ENCODE results near the gene UBB. TPM values are rescaled to one million over a fixed set of nuclear protein-coding genes. Genes with fewer than 3 reads are reported as not detected.
"Not testable (repeated sequence)": the region's sequence is repeated elsewhere in the genome, so short reads cannot be mapped to it uniquely, and the experiment has no call there.

UBB gene
- total RNA-seq, 1 donor from 2014 or later: 2,435 TPM

- no peak for DNase-seq (ENCODE audit: low read depth, low spot score)
Observed at GRCh38 chr17:16374146-16374938, 6.5 kb upstream of the UBB start.

- DNase-seq (ENCODE audit: low read depth, low spot score): no peak
Observed at GRCh38 chr17:16377941-16378341, 3.0 kb upstream of the UBB start.

GRCh38 chr17:16378636-16379282, 2.1 kb upstream of the UBB start:
- DNase-seq (ENCODE audit: low read depth, low spot score): no peak

GRCh38 chr17:16379654-16380053, 1.2 kb upstream of the UBB start:
- no peak for DNase-seq (ENCODE audit: low read depth, low spot score)

GRCh38 chr17:16381496-16381820, 567 bp downstream of the UBB start:
- DNase-seq (ENCODE audit: low read depth, low spot score): no peak

GRCh38 chr17:16383216-16383615, 2.3 kb downstream of the UBB start:
- DNase-seq (ENCODE audit: low read depth, low spot score): no peak

GRCh38 chr17:16383772-16384287, 2.9 kb downstream of the UBB start:
- DNase-seq (ENCODE audit: low read depth, low spot score): no peak

GRCh38 chr17:16384557-16384956, 3.7 kb downstream of the UBB start:
- DNase-seq (ENCODE audit: low read depth, low spot score): no peak

- DNase-seq (ENCODE audit: low read depth, low spot score): not testable (repeated sequence)
Observed at GRCh38 chr17:16386126-16386507, 5.2 kb downstream of the UBB start.

- no peak for DNase-seq (ENCODE audit: low read depth, low spot score)
Observed at GRCh38 chr17:16391451-16391850, 10.6 kb downstream of the UBB start.

- DNase-seq (ENCODE audit: low read depth, low spot score): not testable (repeated sequence)
Observed at GRCh38 chr17:16392491-16392890, 11.6 kb downstream of the UBB start.

GRCh38 chr17:16395887-16396286, 15.0 kb downstream of the UBB start:
- DNase-seq (ENCODE audit: low read depth, low spot score): not testable (repeated sequence)

- not testable (repeated sequence) for DNase-seq (ENCODE audit: low read depth, low spot score)
Observed at GRCh38 chr17:16396693-16397092, 15.8 kb downstream of the UBB start.

- no peak for DNase-seq (ENCODE audit: low read depth, low spot score)
Observed at GRCh38 chr17:16398270-16399267, 17.7 kb downstream of the UBB start.

GRCh38 chr17:16403847-16404246, 23.0 kb downstream of the UBB start:
- not testable (repeated sequence) for DNase-seq (ENCODE audit: low read depth, low spot score)

GRCh38 chr17:16406742-16407674, 26.1 kb downstream of the UBB start:
- DNase-seq (ENCODE audit: low read depth, low spot score): no peak

GRCh38 chr17:16407911-16408588, 27.2 kb downstream of the UBB start:
- DNase-seq (ENCODE audit: low read depth, low spot score): no peak

- no peak for DNase-seq (ENCODE audit: low read depth, low spot score)
Observed at GRCh38 chr17:16415031-16415924, 34.4 kb downstream of the UBB start, which contains the start of gene TRPV2. Gene TRPV2, plus strand, starts transcription at chr17:16415571. Its CDS starts 2,098 bp downstream, at chr17:16417669.

GRCh38 chr17:16417399-16417798, 36.5 kb downstream of the UBB start:
- DNase-seq (ENCODE audit: low read depth, low spot score): no peak

All from pulmonary artery endothelial cell (primary cell).